GM23338 (cell line): ENCODE data around the gene LYSMD4.

Source experiments
- CTCF ChIP-seq, 2 experiments: fragments of 200-600 bp in 1 of 2; sonication (generic) in 1 of 2; conservative IDR thresholded peaks; 2 replicates each; pipeline versions ENCODE4 v1.5.1 to v1.6.1; 2016 to 2017; ENCODE audit warnings: antibody characterized with exemption in 2 of 2, low read depth in 2 of 2, mild to moderate bottlenecking in 2 of 2, moderate library complexity in 1 of 2
- EZH2 ChIP-seq: fragments of 200-600 bp; sonication (generic); IDR thresholded peaks from one replicate; pipeline ENCODE4 v1.8.0; 2017; ENCODE audit warnings: antibody characterized with exemption, mild to moderate bottlenecking, low read depth; ENCODE audit not compliant: unreplicated experiment
- EZH2phosphoT487 ChIP-seq: fragments of 200-600 bp; sonication (generic); IDR thresholded peaks from one replicate; pipeline ENCODE4 v1.8.1; 2018; ENCODE audit warnings: antibody characterized with exemption; ENCODE audit not compliant: unreplicated experiment
- JUNB ChIP-seq: IDR thresholded peaks from one replicate; pipeline ENCODE4 v1.6.1; 2016; ENCODE audit warnings: antibody characterized with exemption; ENCODE audit not compliant: unreplicated experiment
- POLR2AphosphoS5 ChIP-seq: IDR thresholded peaks from 2 replicates; pipeline ENCODE4 v1.6.1; 2016; ENCODE audit warnings: antibody characterized with exemption, low read depth
- REST ChIP-seq: IDR thresholded peaks from one replicate; pipeline ENCODE4 v1.6.1; 2018; ENCODE audit warnings: antibody characterized with exemption; ENCODE audit not compliant: unreplicated experiment

GRCh38 chr15:99753066-99753465 is 19.8 kb upstream of the LYSMD4 start:
- no peak for TF ChIP-seq CTCF (conservative IDR thresholded peaks at IDR 0.05; ENCODE audit: low read depth in 2 of 2)
- no peak for TF ChIP-seq JUNB
- no peak for TF ChIP-seq REST
- TF ChIP-seq POLR2AphosphoS5, result no peak
- no peak for TF ChIP-seq EZH2phosphoT487
- TF ChIP-seq EZH2, result no peak
